Nephron (organoid): ENCODE data around the gene DEDD2.
"Not testable (repeated sequence)": the region's sequence is repeated elsewhere in the genome, so short reads cannot be mapped to it uniquely, and the experiment has no call there.

ENCODE experiments used
- H3K27ac Mint-ChIP-seq, 3 experiments: 2 replicates each; pipeline ENCODE4 v1.8.0; 2020; ENCODE audit warnings: mixed read lengths in 3 of 3, mild to moderate bottlenecking in 2 of 3, moderate library complexity in 1 of 3
- H3K27me3 Mint-ChIP-seq: 2 replicates; pipeline ENCODE4 v1.8.0; 2021; ENCODE audit warnings: low read depth, mild to moderate bottlenecking, moderate library complexity, mixed read lengths
- H3K36me3 Mint-ChIP-seq: 2 replicates; pipeline ENCODE4 v1.8.0; 2020; ENCODE audit warnings: low read depth, mixed read lengths
- H3K4me1 Mint-ChIP-seq: 2 replicates; pipeline ENCODE4 v1.8.0; 2020; ENCODE audit warnings: mixed read lengths
- H3K4me3 Mint-ChIP-seq, 3 experiments: 2 replicates each; pipeline ENCODE4 v1.8.0; 2020; ENCODE audit warnings: mild to moderate bottlenecking in 3 of 3, mixed read lengths in 3 of 3, moderate library complexity in 2 of 3
- H3K9me3 Mint-ChIP-seq: 2 replicates; pipeline ENCODE4 v1.8.0; 2020; ENCODE audit warnings: mixed read lengths
- TF ChIP-seq, protein P1 (sequence below), 3 experiments: fragments of 200-600 bp; sonication (generic); IDR thresholded peaks; one replicate each; pipeline ENCODE4 v1.5.0; 2021; ENCODE audit warnings: antibody characterized with exemption in 3 of 3; ENCODE audit not compliant: unreplicated experiment in 3 of 3

The DEDD2 gene, protein sequence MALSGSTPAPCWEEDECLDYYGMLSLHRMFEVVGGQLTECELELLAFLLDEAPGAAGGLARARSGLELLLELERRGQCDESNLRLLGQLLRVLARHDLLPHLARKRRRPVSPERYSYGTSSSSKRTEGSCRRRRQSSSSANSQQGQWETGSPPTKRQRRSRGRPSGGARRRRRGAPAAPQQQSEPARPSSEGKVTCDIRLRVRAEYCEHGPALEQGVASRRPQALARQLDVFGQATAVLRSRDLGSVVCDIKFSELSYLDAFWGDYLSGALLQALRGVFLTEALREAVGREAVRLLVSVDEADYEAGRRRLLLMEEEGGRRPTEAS

DNA sequence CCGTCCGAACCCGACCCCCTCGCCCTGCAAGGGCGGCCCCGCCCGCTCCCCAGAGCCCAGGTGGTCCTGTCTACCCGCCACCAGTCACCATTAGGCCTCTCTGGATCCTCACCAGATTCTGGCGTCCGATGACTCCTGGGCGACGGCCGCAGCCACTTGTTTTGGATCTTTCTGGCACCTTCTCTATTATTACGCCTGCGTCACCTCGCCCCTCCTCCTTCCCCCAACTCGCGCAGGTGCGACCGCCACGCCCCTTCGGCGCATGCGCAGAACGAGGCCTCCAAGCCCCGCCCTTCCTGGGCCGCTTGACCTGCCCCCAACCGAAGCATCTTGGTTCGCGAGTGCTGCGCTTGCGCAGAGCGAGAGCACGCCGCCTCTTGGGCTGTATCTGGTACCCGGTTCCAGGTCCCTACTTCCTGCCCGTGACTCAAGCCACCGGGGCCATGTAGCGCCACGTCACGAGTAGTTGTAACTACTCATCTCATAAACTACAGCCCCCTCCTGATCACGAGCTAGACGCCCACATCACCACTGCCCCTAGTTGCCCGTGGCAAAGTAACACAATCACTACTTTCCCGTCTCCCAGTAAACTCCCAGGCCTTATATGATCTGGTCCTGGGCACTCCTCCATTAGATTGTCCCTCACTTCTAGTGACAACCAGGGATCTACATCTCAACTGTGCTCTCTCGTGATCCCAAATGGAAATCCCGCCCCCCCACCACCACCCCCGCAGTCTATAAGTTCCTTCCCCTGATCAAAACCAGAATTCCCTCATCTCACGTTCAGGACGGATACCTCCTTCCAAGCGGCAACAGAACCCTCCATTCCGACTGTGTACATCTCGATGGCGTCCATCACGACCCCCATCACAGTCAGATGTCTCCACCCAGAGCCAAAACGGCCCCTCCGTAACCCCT, at the start of gene DEDD2:
Gene DEDD2 (minus strand): TSS at position 158 of the 918 bp plus-strand sequence. CDS start 670 bp downstream, outside the sequence.
- Mint-ChIP-seq H3K27me3 (no peaks in the 10 kb centered on the region), H3K4me3 (peak within 1 kb of the TSS; percentile 92 to 93 (median 92)), H3K9me3 (no peaks in the 10 kb centered on the region), H3K27ac (peak within 1 kb of the TSS; percentile 95 to 97 (median 95)), H3K4me1 (peaks cover 39% of the 10 kb centered on the region), H3K36me3 (peaks cover 32% of the 10 kb centered on the region)
- TF ChIP-seq, protein P1, sequence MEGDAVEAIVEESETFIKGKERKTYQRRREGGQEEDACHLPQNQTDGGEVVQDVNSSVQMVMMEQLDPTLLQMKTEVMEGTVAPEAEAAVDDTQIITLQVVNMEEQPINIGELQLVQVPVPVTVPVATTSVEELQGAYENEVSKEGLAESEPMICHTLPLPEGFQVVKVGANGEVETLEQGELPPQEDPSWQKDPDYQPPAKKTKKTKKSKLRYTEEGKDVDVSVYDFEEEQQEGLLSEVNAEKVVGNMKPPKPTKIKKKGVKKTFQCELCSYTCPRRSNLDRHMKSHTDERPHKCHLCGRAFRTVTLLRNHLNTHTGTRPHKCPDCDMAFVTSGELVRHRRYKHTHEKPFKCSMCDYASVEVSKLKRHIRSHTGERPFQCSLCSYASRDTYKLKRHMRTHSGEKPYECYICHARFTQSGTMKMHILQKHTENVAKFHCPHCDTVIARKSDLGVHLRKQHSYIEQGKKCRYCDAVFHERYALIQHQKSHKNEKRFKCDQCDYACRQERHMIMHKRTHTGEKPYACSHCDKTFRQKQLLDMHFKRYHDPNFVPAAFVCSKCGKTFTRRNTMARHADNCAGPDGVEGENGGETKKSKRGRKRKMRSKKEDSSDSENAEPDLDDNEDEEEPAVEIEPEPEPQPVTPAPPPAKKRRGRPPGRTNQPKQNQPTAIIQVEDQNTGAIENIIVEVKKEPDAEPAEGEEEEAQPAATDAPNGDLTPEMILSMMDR (IDR thresholded peaks at IDR 0.05; ENCODE audit: unreplicated experiment in 3 of 3): no peak

DNA sequence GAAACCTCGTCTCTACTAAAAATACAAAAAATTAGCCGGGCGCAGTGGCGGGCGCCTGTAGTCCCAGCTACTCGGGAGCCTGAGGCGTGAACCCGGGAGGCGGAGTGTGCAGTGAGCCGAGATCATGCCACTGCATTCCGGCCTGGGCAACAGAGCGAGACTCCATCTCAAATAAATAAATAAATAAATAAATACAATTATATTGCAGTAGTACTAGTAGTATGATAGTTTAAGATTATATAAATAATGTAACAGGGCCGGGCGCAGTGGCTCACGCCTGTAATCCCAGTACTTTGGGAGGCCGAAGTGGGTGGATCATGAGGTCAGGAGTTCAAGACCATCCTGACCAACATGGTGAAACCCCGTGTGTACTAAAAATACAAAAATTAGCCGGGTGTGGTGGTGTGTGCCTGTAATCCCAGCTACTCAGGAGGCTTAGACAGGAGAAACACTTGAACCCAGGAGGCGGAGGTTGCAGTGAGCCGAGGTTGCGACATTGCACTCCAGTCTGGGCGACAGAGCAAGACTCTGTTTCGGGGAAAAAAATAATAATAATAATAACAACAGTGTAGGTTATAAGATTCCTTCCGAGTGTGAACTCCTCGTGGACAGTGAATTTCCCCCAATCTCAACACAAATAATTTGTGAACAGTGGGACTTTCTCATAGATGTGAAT, 49.6 kb upstream of the DEDD2 start:
- H3K9me3 Mint-ChIP-seq, H3K36me3 Mint-ChIP-seq, H3K27ac Mint-ChIP-seq, H3K27me3 Mint-ChIP-seq: not testable (repeated sequence)
- H3K4me3 Mint-ChIP-seq: peak overlapping the region in 2 of 3 experiments; percentile 57 to 64
- H3K4me1 Mint-ChIP-seq: peaks cover 25% of the 10 kb centered on the region

DNA sequence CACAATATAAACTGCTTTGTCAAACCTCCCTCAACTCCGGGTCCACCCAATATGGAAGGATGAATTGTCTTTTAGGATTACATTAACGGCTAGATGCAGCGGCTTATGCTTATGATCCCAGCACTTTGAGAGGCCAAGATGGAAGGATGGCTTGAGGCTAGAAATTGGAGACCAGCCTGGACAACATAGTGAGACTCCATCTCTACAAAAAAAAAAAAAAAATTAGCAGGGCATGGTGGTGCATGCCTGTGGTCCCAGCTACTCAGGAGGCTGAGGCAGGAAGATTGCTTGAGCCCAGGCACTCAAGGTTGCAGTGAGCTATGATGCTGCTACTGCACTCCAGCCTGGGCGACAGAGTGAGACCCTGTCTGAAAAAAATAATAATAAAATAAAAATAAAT, 48.6 kb upstream of the DEDD2 start:
- not testable (repeated sequence) for H3K9me3 Mint-ChIP-seq, H3K36me3 Mint-ChIP-seq, H3K27me3 Mint-ChIP-seq
- peaks cover 21% of the 10 kb centered on the region for H3K4me1 Mint-ChIP-seq
- peak overlapping the region in 1 of 3 experiments; percentile 4 for H3K27ac Mint-ChIP-seq
- peak overlapping the region in 2 of 3 experiments; percentile 9 to 31 for H3K4me3 Mint-ChIP-seq

DNA sequence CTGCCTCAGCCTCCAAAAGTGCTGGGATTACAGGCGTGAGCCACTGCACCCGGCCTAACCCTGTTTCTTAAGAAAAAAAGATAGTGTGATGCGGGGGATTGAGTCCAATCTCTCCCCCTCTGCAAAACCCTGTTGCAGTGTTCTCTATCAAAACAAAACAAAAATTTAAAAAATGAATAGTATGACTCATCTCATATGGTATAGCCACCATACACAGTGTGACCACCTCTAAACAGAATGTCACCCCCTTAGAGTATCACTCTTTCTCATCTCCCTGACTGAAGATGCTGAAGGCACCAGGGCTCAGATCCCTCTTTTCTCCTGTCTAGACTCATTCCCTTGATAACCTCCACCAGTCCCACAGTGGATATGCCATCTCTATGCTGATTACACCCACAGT, 44.3 kb upstream of the DEDD2 start:
- no peaks in the 10 kb centered on the region for H3K27me3 Mint-ChIP-seq
- TF ChIP-seq, protein P1 (IDR thresholded peaks at IDR 0.05; ENCODE audit: unreplicated experiment in 3 of 3): no peak
- H3K4me1 Mint-ChIP-seq: peaks cover 1% of the 10 kb centered on the region
- no peaks in the 10 kb centered on the region for H3K9me3 Mint-ChIP-seq
- H3K4me3 Mint-ChIP-seq: no peak overlapping the region
- no peak overlapping the region for H3K27ac Mint-ChIP-seq
- no peaks in the 10 kb centered on the region for H3K36me3 Mint-ChIP-seq

DNA sequence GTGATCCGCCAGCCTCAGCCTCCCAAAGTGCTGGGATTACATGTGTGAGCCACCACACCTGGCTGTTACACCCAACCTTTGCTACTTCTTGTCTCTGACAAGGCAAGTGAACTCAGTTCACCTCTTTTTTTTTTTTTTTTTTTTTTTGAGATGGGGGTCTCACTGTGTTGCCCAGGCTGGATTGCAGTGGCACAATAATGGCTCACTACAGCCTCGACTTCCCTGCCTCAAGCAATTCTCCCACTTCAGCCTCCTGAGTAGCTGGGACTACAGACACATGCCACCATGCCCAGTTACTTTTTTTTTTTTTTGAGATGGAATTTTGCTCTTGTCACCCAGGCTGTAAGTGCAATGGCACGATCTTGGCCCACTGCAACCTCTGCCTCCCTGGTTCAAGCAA, 40.4 kb upstream of the DEDD2 start:
- peak overlapping the region in 1 of 3 experiments; percentile 21 for H3K4me3 Mint-ChIP-seq
- H3K27me3 Mint-ChIP-seq, H3K27ac Mint-ChIP-seq, H3K4me1 Mint-ChIP-seq, H3K9me3 Mint-ChIP-seq, H3K36me3 Mint-ChIP-seq: not testable (repeated sequence)

DNA sequence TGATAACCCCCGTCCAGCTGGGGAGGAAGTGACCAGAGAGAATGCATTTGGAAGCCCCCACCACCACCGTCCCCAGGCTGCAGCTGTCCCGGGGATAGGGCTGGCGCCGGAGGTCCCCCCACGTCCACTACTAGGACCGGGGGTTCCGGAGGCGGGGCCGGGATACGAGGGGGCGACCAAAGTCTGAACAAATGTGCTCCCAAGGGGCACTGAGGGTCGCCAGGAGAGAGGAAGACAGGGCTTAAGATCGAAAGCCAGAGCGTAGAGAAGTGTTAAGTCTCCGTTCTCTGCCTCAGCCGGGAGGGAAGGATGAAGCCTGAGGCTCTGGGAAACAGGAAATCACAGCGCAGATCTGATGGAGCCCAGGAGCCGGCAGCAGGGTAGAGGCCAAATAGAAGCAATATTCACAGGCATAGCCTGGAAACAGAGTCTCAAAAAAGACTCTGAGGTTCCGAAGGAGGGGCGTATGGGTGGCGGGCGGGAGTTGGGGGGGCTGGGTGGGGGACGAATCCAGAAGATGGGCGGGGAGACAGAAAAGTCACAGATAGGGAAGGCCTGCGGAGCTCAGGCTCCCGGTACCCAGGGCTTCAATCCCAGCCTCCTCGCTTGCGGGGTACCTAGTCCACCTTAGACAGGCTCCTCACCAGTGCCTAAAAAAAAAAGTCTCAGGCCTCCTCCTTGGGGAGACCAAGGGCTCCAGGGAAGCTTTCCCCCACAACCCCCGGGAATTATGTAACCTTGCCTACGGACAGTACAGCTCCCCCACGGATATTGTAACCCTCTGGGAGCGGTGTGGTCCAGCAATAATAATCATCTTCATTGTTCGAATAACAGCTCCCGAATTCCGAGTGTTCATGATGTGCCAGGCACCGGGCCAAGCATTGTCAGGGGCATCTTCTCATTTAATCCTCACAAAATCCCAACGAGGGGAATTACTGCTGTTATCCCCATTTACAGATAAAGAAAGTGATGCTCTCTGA, 38.6 kb upstream of the DEDD2 start:
- TF ChIP-seq, protein P1 (IDR thresholded peaks at IDR 0.05; ENCODE audit: unreplicated experiment in 3 of 3): no peak
- H3K27me3 Mint-ChIP-seq: no peaks in the 10 kb centered on the region
- H3K36me3 Mint-ChIP-seq: peaks cover 5% of the 10 kb centered on the region
- peaks cover 16% of the 10 kb centered on the region for H3K4me1 Mint-ChIP-seq
- H3K27ac Mint-ChIP-seq: peak overlapping the region; percentile 88 to 94 (median 88)
- peak overlapping the region; percentile 83 to 87 (median 83) for H3K4me3 Mint-ChIP-seq
- H3K9me3 Mint-ChIP-seq: no peaks in the 10 kb centered on the region
